IMR-90 (cell line): ENCODE measurements around the gene TNN. TPM values are rescaled to one million over a fixed set of nuclear protein-coding genes. Genes with fewer than 3 reads are reported as not detected.

Experiments
- ATAC-seq: fragments of 200-7000 bp; cut with Tn5 transposase; 2 replicates; pipeline ENCODE4 v1.9.1; 2020; ENCODE audit warnings: low read depth, mild to moderate bottlenecking, moderate library complexity
- BruUV-seq: library from RNA; stranded (reverse); fragments of 400-500 nt; replicated peaks from 2 replicates; lab custom pipeline; 2021; lab: Mats Ljungman, UMichigan
- CTCF ChIA-PET: fragments of 300-600 bp; formaldehyde crosslinking; extraction: SDS; loops from one replicate; lab custom pipeline; 2021; ENCODE audit warnings: antibody characterized with exemption; lab: Yijun Ruan, JAX
- POLR2A ChIA-PET: fragments of 300-600 bp; sonication (Branson Sonifier 250); formaldehyde crosslinking; loops from one replicate; lab custom pipeline; 2022; ENCODE audit warnings: antibody characterized with exemption; ENCODE audit not compliant: unreplicated experiment; lab: Charles Lee
- DNase-seq: peaks from one replicate; pipeline ENCODE4 v3.0.0; 2013
- H2AFZ ChIP-seq: replicated peaks from 2 replicates; pipeline ENCODE3; 2013; ENCODE audit warnings: low read length, mild to moderate bottlenecking; ENCODE audit not compliant: poor library complexity
- H2AK5ac ChIP-seq: 2 replicates; pipeline ENCODE4 v1.6.1; 2013; ENCODE audit warnings: low read depth, low read length, inconsistent platforms
- H2AK9ac ChIP-seq: replicated peaks from 2 replicates; pipeline ENCODE3; 2013; ENCODE audit warnings: mild to moderate bottlenecking, low read depth, low read length, moderate library complexity; ENCODE audit not compliant: poor library complexity
- H2BK120ac ChIP-seq: 2 replicates; pipeline ENCODE4 v1.6.1; 2013; ENCODE audit warnings: low read depth, low read length, inconsistent platforms
- H2BK15ac ChIP-seq: 3 replicates; pipeline ENCODE4 v1.6.1; 2013; ENCODE audit warnings: low read depth, low read length, inconsistent platforms
- H2BK20ac ChIP-seq: 2 replicates; pipeline ENCODE4 v1.6.1; 2013; ENCODE audit warnings: low read depth, mild to moderate bottlenecking, inconsistent platforms, low read length, moderate library complexity
- H2BK5ac ChIP-seq: 2 replicates; pipeline ENCODE4 v1.6.1; 2013; ENCODE audit warnings: mild to moderate bottlenecking, low read depth, low read length, inconsistent platforms; ENCODE audit not compliant: poor library complexity, severe bottlenecking
- H3K14ac ChIP-seq: replicated peaks from 2 replicates; pipeline ENCODE4 v1.6.1; 2013; ENCODE audit warnings: low read depth, low read length, inconsistent platforms
- H3K18ac ChIP-seq: 2 replicates; pipeline ENCODE4 v1.6.1; 2013; ENCODE audit warnings: low read depth, low read length, control low read depth
- H3K23ac ChIP-seq: 2 replicates; pipeline ENCODE4 v1.6.1; 2013; ENCODE audit warnings: low read depth, low read length, inconsistent platforms
- H3K27ac ChIP-seq: 2 replicates; pipeline ENCODE4 v1.5.1; 2013; ENCODE audit warnings: mild to moderate bottlenecking, control low read depth, low read length; ENCODE audit not compliant: insufficient read depth
- H3K27me3 ChIP-seq: 2 replicates; pipeline ENCODE4 v1.6.1; 2013; ENCODE audit warnings: low read length; ENCODE audit not compliant: control insufficient read depth, insufficient read depth
- H3K36me3 ChIP-seq: 2 replicates; pipeline ENCODE4 v1.6.1; 2013; ENCODE audit warnings: low read length, mixed read lengths; ENCODE audit not compliant: control insufficient read depth, insufficient read depth
- H3K4ac ChIP-seq: 2 replicates; pipeline ENCODE4 v1.6.1; 2013; ENCODE audit warnings: low read depth, low read length, inconsistent platforms
- H3K4me1 ChIP-seq: 2 replicates; pipeline ENCODE4 v1.6.1; 2013; ENCODE audit warnings: low read length, mixed read lengths; ENCODE audit not compliant: control insufficient read depth, insufficient read depth
- H3K4me2 ChIP-seq: 2 replicates; pipeline ENCODE4 v1.6.1; 2013; ENCODE audit warnings: low read depth, mild to moderate bottlenecking, control low read depth, low read length, moderate library complexity
- H3K4me3 ChIP-seq: 2 replicates; pipeline ENCODE4 v1.5.1; 2013; ENCODE audit warnings: low read depth, mild to moderate bottlenecking, control low read depth, low read length, moderate library complexity; ENCODE audit not compliant: insufficient read depth
- H3K56ac ChIP-seq: 2 replicates; pipeline ENCODE4 v1.6.1; 2013; ENCODE audit warnings: low read length, inconsistent platforms; ENCODE audit not compliant: insufficient read depth; ENCODE audit errors: extremely low read depth
- H3K79me1 ChIP-seq, 2 experiments: 2 replicates each; pipeline ENCODE4 v1.6.1; 2013; ENCODE audit warnings: low read length in 2 of 2, inconsistent platforms in 1 of 2, low read depth in 1 of 2
- H3K9ac ChIP-seq: 2 replicates; pipeline ENCODE4 v1.6.1; 2013; ENCODE audit warnings: low read depth, low read length, control low read depth
- H3K9me1 ChIP-seq: 2 replicates; pipeline ENCODE4 v1.6.1; 2013; ENCODE audit warnings: low read length, inconsistent platforms; ENCODE audit not compliant: insufficient read depth
- H3K9me3 ChIP-seq: 2 replicates; pipeline ENCODE4 v1.6.1; 2013; ENCODE audit warnings: low read length; ENCODE audit not compliant: control insufficient read depth, insufficient read depth
- H4K20me1 ChIP-seq: 2 replicates; pipeline ENCODE4 v1.6.1; 2013; ENCODE audit warnings: low read length, inconsistent platforms; ENCODE audit not compliant: insufficient read depth
- H4K5ac ChIP-seq: 2 replicates; pipeline ENCODE4 v1.6.1; 2013; ENCODE audit warnings: mild to moderate bottlenecking, low read depth, low read length, control low read depth
- H4K8ac ChIP-seq, 2 experiments: 2 replicates each; pipeline ENCODE4 v1.6.1; 2013; ENCODE audit warnings: low read depth in 2 of 2, low read length in 2 of 2, control low read depth in 1 of 2, inconsistent platforms in 1 of 2
- H4K91ac ChIP-seq: 2 replicates; pipeline ENCODE4 v1.6.1; 2013; ENCODE audit warnings: low read depth, low read length, inconsistent platforms; ENCODE audit not compliant: insufficient read depth
- RCOR1 ChIP-seq: IDR thresholded peaks from 2 replicates; pipeline ENCODE4 v1.6.1; 2012; ENCODE audit warnings: mild to moderate bottlenecking, low read length, improper control_type of control experiment; ENCODE audit not compliant: insufficient replicate concordance
- WGBS, 2 experiments: methylation state at CpG; one replicate each; pipeline versions ENCODE4 v1.1.5 to v1.1.7; 2013; ENCODE audit warnings: missing lambda C conversion rate in 2 of 2; ENCODE audit not compliant: insufficient read length in 1 of 2; ENCODE audit errors: extremely low coverage in 2 of 2; 5-methylcytosine and 5-hydroxymethylcytosine counted together
- dilution Hi-C: fragments of 300-500 bp; cut with HindIII; formaldehyde crosslinking; loops from one replicate; pipeline ENCODE4 v1.14.3; 2018; ENCODE audit warnings: low sequenced_read_pairs; ENCODE audit not compliant: unreplicated experiment
- in situ Hi-C: fragments of 300-500 bp; cut with MboI; formaldehyde crosslinking; loops from 3 replicates; pipeline ENCODE4 v1.14.3; 2019; ENCODE audit warnings: low sequenced_read_pairs, inconsistent platforms, mixed read lengths
- intact Hi-C: fragments of 100-400 bp; cut with micrococcal nuclease; formaldehyde crosslinking; loops from 2 replicates; pipeline ENCODE4 v1.10.0; 2022
- polyA plus RNA-seq, 3 experiments: library from polyadenylated mRNA; depleted of rRNA; stranded (reverse); fragments of >200 nt; gene quantifications; 2 replicates each; pipeline ENCODE4 v1.2.3, GENCODE V29; 2012; ENCODE audit warnings: low replicate concordance in 1 of 3
- total RNA-seq: library from RNA; depleted of rRNA; stranded (reverse); fragments of >200 nt; gene quantifications from 2 replicates; pipeline ENCODE4 v1.2.3, GENCODE V29; 2012

TNN gene
- total and polyA plus RNA-seq, 2 of the 4 experiments (the other 2 are of a cell fraction): not detected

GRCh38 chr1:175148068-175148467 lies 80.4 kb downstream of the TNN start:
- intact Hi-C loops: no loop called here
- no peak overlapping the region for H4K8ac ChIP-seq
- H3K18ac ChIP-seq: no peak overlapping the region
- in situ Hi-C loops: loop anchor here (10.0 kb wide), 1 partner anchor 373 kb away; no protein-coding TSS in a partner anchor
- H3K27ac ChIP-seq: no peak overlapping the region
- H2AK5ac ChIP-seq: no peak overlapping the region
- H3K4me2 ChIP-seq: no peak overlapping the region
- no peak overlapping the region for H3K4me3 ChIP-seq
- H3K14ac ChIP-seq: no peak overlapping the region
- no peak overlapping the region for H3K9ac ChIP-seq
- POLR2A ChIA-PET: no interaction called here
- DNase-seq: no peak
- no peak for ATAC-seq
- no peaks in the 10 kb centered on the region for H3K9me3 ChIP-seq
- no peaks in the 10 kb centered on the region for H4K20me1 ChIP-seq
- no peaks in the 10 kb centered on the region for H3K79me1 ChIP-seq
- H2AFZ ChIP-seq: no peak overlapping the region
- no peak overlapping the region for H3K56ac ChIP-seq
- no peak overlapping the region for H3K23ac ChIP-seq
- H2BK15ac ChIP-seq: no peak overlapping the region
- dilution Hi-C loops: no loop called here
- H4K5ac ChIP-seq: no peak overlapping the region
- H4K91ac ChIP-seq: no peak overlapping the region
- no peaks in the 10 kb centered on the region for H3K4me1 ChIP-seq
- H2BK5ac ChIP-seq: no peak overlapping the region
- no peak for TF ChIP-seq RCOR1
- H3K9me1 ChIP-seq: no peaks in the 10 kb centered on the region
- H2BK120ac ChIP-seq: no peak overlapping the region
- WGBS, 2 experiments: no CpG with 5 or more reads among the region's 7 CpGs
- no peaks in the 10 kb centered on the region for H3K36me3 ChIP-seq
- CTCF ChIA-PET: interaction anchor here (1.4 to 2.0 kb wide), 2 partner anchors 23 to 119 kb away, joined by 4 to 6 read pairs; no protein-coding TSS in a partner anchor
- peaks cover 5% of the 10 kb centered on the region; the same call in 1 of the 2 replicates for H3K27me3 ChIP-seq
- no peak overlapping the region for H2BK20ac ChIP-seq
- H2AK9ac ChIP-seq: no peak overlapping the region
- H3K4ac ChIP-seq: no peak overlapping the region
- no TSS peak for BruUV-seq
